ENCODE data around the gene DAB1.

DNA sequence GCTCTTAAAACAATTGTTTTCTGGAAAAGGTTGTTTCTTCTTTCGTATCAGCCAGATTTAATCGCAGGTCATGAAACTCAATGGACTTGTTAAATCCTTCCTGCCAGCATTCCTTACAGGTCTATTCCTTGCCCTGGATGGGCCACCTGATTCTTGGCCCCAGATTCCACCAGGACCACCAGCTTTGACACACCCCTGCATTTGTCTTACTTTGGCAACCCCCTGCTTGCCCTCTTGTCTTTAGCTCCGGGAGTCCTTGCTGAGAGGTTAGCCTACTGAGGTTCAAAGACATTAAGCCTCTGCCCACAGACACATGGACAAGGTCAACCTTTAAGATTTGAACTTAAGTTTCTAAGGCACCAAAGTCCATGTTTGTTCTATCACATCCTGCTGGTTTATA, 27.1 kb upstream of the DAB1 start:
- TF ChIP-seq, protein P1, sequence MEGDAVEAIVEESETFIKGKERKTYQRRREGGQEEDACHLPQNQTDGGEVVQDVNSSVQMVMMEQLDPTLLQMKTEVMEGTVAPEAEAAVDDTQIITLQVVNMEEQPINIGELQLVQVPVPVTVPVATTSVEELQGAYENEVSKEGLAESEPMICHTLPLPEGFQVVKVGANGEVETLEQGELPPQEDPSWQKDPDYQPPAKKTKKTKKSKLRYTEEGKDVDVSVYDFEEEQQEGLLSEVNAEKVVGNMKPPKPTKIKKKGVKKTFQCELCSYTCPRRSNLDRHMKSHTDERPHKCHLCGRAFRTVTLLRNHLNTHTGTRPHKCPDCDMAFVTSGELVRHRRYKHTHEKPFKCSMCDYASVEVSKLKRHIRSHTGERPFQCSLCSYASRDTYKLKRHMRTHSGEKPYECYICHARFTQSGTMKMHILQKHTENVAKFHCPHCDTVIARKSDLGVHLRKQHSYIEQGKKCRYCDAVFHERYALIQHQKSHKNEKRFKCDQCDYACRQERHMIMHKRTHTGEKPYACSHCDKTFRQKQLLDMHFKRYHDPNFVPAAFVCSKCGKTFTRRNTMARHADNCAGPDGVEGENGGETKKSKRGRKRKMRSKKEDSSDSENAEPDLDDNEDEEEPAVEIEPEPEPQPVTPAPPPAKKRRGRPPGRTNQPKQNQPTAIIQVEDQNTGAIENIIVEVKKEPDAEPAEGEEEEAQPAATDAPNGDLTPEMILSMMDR (conservative IDR thresholded peaks at IDR 0.05 in 1 of 2, IDR thresholded peaks at IDR 0.05 in 1 of 2; ENCODE audit: extremely low read depth in 1 of 2, insufficient read depth in 1 of 2, low read depth in 1 of 2, low read length in 2 of 2), result no peak
- TF ChIP-seq EZH2 (IDR thresholded peaks at IDR 0.05; ENCODE audit: borderline replicate concordance, low read length), result no peak
